H9 (cell line): ENCODE measurements around the gene OR52E8. TPM values are rescaled to one million over a fixed set of nuclear protein-coding genes. Genes with fewer than 3 reads are reported as not detected.

Experiments used
- DNase-seq: peaks from one replicate; pipeline ENCODE4 v3.0.0-alpha.2; 2017
- H2AFZ ChIP-seq: one replicate; pipeline ENCODE4 v1.6.1; 2013; ENCODE audit warnings: mild to moderate bottlenecking, low read length, control low read depth, moderate library complexity
- H2AK5ac ChIP-seq: 2 replicates; pipeline ENCODE4 v1.6.1; 2013; ENCODE audit warnings: low read length, control low read depth, mixed read lengths; ENCODE audit not compliant: insufficient read length
- H2BK120ac ChIP-seq: one replicate; pipeline ENCODE4 v1.6.1; 2013; ENCODE audit warnings: low read depth, mild to moderate bottlenecking, low read length, control low read depth, inconsistent platforms; ENCODE audit not compliant: poor library complexity, severe bottlenecking
- H2BK12ac ChIP-seq: 2 replicates; pipeline ENCODE4 v1.6.1; 2013; ENCODE audit warnings: low read length, control low read depth, mixed read lengths, low read depth; ENCODE audit not compliant: insufficient read length
- H2BK15ac ChIP-seq: 2 replicates; pipeline ENCODE4 v1.6.1; 2013; ENCODE audit warnings: low read depth, low read length, control low read depth
- H2BK20ac ChIP-seq: one replicate; pipeline ENCODE4 v1.6.1; 2013; ENCODE audit warnings: low read depth, mild to moderate bottlenecking, low read length, control low read depth, inconsistent platforms; ENCODE audit not compliant: poor library complexity, severe bottlenecking
- H2BK5ac ChIP-seq: 2 replicates; pipeline ENCODE4 v1.6.1; 2013; ENCODE audit warnings: low read length, control low read depth, mixed read lengths; ENCODE audit not compliant: insufficient read length
- H3K14ac ChIP-seq: 2 replicates; pipeline ENCODE4 v1.6.1; 2013; ENCODE audit warnings: low read length, control low read depth; ENCODE audit not compliant: insufficient read depth
- H3K18ac ChIP-seq: 2 replicates; pipeline ENCODE4 v1.6.1; 2013; ENCODE audit warnings: low read depth, mild to moderate bottlenecking, mixed read lengths, low read length, control low read depth; ENCODE audit not compliant: insufficient read length
- H3K23ac ChIP-seq: 2 replicates; pipeline ENCODE4 v1.6.1; 2013; ENCODE audit warnings: low read length, control low read depth, mixed read lengths, low read depth; ENCODE audit not compliant: insufficient read length
- H3K23me2 ChIP-seq: 2 replicates; pipeline ENCODE4 v1.6.1; 2013; ENCODE audit warnings: low read depth, mild to moderate bottlenecking, mixed read lengths, low read length, control low read depth; ENCODE audit not compliant: insufficient read length, poor library complexity, severe bottlenecking
- H3K27ac ChIP-seq: 2 replicates; pipeline ENCODE4 v1.5.1; 2013; ENCODE audit warnings: low read length, control low read depth, mixed read lengths, low read depth; ENCODE audit not compliant: insufficient read length
- H3K27me3 ChIP-seq: 2 replicates; pipeline ENCODE4 v1.6.1; 2013; ENCODE audit warnings: low read length, control low read depth, inconsistent platforms; ENCODE audit not compliant: insufficient read depth
- H3K4ac ChIP-seq: 2 replicates; pipeline ENCODE4 v1.6.1; 2013; ENCODE audit warnings: low read depth, mild to moderate bottlenecking, control low read depth, inconsistent platforms, low read length, moderate library complexity
- H3K4me1 ChIP-seq: 2 replicates; pipeline ENCODE4 v1.6.1; 2013; ENCODE audit warnings: low read length, control low read depth, inconsistent platforms; ENCODE audit not compliant: insufficient read depth
- H3K4me2 ChIP-seq: 2 replicates; pipeline ENCODE4 v1.6.1; 2013; ENCODE audit warnings: low read length, control low read depth, mixed read lengths; ENCODE audit not compliant: insufficient read length, insufficient read depth
- H3K56ac ChIP-seq: 2 replicates; pipeline ENCODE4 v1.6.1; 2013; ENCODE audit warnings: low read depth, mild to moderate bottlenecking, mixed read lengths, low read length, control low read depth; ENCODE audit not compliant: insufficient read length
- H3K79me1 ChIP-seq: 2 replicates; pipeline ENCODE4 v1.6.1; 2013; ENCODE audit warnings: low read depth, mild to moderate bottlenecking, moderate library complexity, low read length, control low read depth, inconsistent platforms; ENCODE audit not compliant: insufficient read depth, poor library complexity, severe bottlenecking
- H3K79me2 ChIP-seq: 2 replicates; pipeline ENCODE4 v1.6.1; 2013; ENCODE audit warnings: low read length, control low read depth, inconsistent platforms; ENCODE audit not compliant: insufficient read depth
- H3K9ac ChIP-seq: 2 replicates; pipeline ENCODE4 v1.6.1; 2013; ENCODE audit warnings: low read length, control low read depth, mixed read lengths; ENCODE audit not compliant: insufficient read length; ENCODE audit errors: extremely low read depth
- H3K9me3 ChIP-seq: one replicate; pipeline ENCODE4 v1.6.1; 2013; ENCODE audit warnings: low read depth, low read length, inconsistent platforms; ENCODE audit not compliant: control insufficient read depth
- H3T11ph ChIP-seq: one replicate; pipeline ENCODE4 v1.6.1; 2013; ENCODE audit warnings: mild to moderate bottlenecking, low read length, control low read depth, inconsistent platforms
- H4K20me1 ChIP-seq: one replicate; pipeline ENCODE4 v1.6.1; 2013; ENCODE audit not compliant: control insufficient read depth, insufficient read length, insufficient read depth
- H4K5ac ChIP-seq: 2 replicates; pipeline ENCODE4 v1.6.1; 2013; ENCODE audit warnings: low read depth, mild to moderate bottlenecking, mixed read lengths, low read length, control low read depth; ENCODE audit not compliant: insufficient read length
- H4K8ac ChIP-seq: replicated peaks from 2 replicates; pipeline ENCODE4 v1.6.1; 2013; ENCODE audit warnings: low read length, control low read depth, mixed read lengths, low read depth; ENCODE audit not compliant: insufficient read length
- H4K91ac ChIP-seq: 2 replicates; pipeline ENCODE4 v1.6.1; 2013; ENCODE audit warnings: low read depth, mild to moderate bottlenecking, moderate library complexity, mixed read lengths, low read length, control low read depth; ENCODE audit not compliant: insufficient read length
- H3K27ac Mint-ChIP-seq, 3 experiments: 2 replicates in 2 of 3; 3 replicates in 1 of 3; pipeline ENCODE4 v1.8.0; 2020 to 2021; ENCODE audit warnings: mixed read lengths in 3 of 3, mild to moderate bottlenecking in 1 of 3, moderate library complexity in 1 of 3
- H3K27me3 Mint-ChIP-seq: 2 replicates; pipeline ENCODE4 v1.8.0; 2021; ENCODE audit warnings: low read depth, mild to moderate bottlenecking, moderate library complexity, mixed read lengths
- H3K36me3 Mint-ChIP-seq, 3 experiments: 2 replicates in 2 of 3; 3 replicates in 1 of 3; pipeline ENCODE4 v1.8.0; 2020 to 2021; ENCODE audit warnings: low read depth in 3 of 3, mixed read lengths in 3 of 3; ENCODE audit not compliant: insufficient read depth in 1 of 3
- H3K4me1 Mint-ChIP-seq, 2 experiments: 2 replicates each; pipeline ENCODE4 v1.8.0; 2020; ENCODE audit warnings: mixed read lengths in 2 of 2
- H3K4me3 Mint-ChIP-seq, 2 experiments: 2 replicates in 1 of 2; 3 replicates in 1 of 2; pipeline ENCODE4 v1.8.0; 2020 to 2021; ENCODE audit warnings: mild to moderate bottlenecking in 2 of 2, mixed read lengths in 2 of 2, moderate library complexity in 1 of 2
- H3K9me3 Mint-ChIP-seq, 2 experiments: 2 replicates in 1 of 2; 3 replicates in 1 of 2; pipeline ENCODE4 v1.8.0; 2020; ENCODE audit warnings: mild to moderate bottlenecking in 2 of 2, mixed read lengths in 2 of 2, moderate library complexity in 1 of 2
- WGBS: extraction: QIAGEN DNeasy Blood & Tissue Kit; methylation state at CpG from one replicate; pipeline ENCODE4 v1.1.7; 2013; ENCODE audit warnings: missing lambda C conversion rate, low lambda C conversion rate, mixed read lengths; ENCODE audit not compliant: insufficient read length; ENCODE audit errors: extremely low coverage; 5-methylcytosine and 5-hydroxymethylcytosine counted together
- total RNA-seq: library from RNA; stranded (reverse); gene quantifications from 2 replicates; pipeline ENCODE4 v1.2.1, GENCODE V29; 2021
- TF ChIP-seq, protein P1 (sequence below): fragments of 200-600 bp; sonication (generic); conservative IDR thresholded peaks from 3 replicates; pipeline ENCODE4 v1.8.0; 2021; ENCODE audit warnings: antibody characterized with exemption, mild to moderate bottlenecking

Gene OR52E8
- total RNA-seq, 1 experiment from 2014 or later = not detected

DNA sequence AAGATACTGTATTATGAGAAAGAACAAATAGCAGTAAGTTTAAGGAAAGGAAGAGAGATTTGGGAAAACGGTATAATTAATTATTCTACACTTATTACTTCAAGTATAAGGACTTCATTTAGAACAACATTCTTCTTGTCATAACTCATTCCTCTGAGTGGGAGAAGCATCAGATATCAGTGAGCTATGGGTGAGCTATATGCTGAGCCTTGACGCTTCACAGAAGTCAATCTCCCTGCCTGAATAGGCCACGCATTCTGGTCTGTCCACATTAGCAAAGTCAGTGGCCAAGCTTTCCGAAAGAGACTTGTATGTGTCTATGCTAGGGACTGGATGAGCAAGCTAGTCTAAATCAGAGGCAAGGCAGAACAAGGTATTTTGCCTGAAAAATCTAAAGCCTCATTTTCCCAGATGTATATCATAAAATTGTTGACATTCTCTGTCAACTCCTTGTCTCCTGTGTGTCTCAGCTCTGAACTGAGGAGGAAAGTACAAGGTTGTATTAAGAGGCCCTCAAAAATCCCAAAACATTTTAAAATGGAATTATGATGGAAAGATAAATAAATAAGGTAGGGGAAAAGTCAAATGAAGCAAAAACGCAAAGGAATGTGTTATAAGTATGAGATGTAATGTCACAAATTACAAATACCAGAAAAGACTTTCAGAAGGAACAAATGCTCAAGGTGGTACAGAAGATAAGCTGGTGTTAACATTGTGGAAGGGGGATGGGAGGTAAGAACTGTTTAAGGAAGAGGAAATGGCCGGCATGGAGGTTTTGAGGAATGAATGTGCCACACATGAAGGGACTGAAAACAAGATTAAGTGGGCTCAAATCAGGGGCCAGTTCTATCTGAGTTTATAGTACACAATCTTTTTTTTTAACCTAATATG lies 47.3 kb downstream of the OR52E8 start:
- no peak overlapping the region for H3K18ac ChIP-seq
- H2BK5ac ChIP-seq = no peak overlapping the region
- H3K27ac ChIP-seq = no peak overlapping the region
- no peak for DNase-seq
- no peaks in the 10 kb centered on the region for H3K79me1 ChIP-seq
- no peaks in the 10 kb centered on the region for H4K20me1 ChIP-seq
- H2BK15ac ChIP-seq = no peak overlapping the region
- H3K27ac Mint-ChIP-seq = no peak overlapping the region
- H2BK20ac ChIP-seq = no peak overlapping the region
- H2BK120ac ChIP-seq = no peak overlapping the region
- no peaks in the 10 kb centered on the region for H3K79me2 ChIP-seq
- H3K27me3 Mint-ChIP-seq = peaks cover 2% of the 10 kb centered on the region; the same call in 1 of the 2 replicates
- H3K23me2 ChIP-seq = no peaks in the 10 kb centered on the region
- no peak overlapping the region for H3T11ph ChIP-seq
- H3K56ac ChIP-seq = no peak overlapping the region
- no peak overlapping the region for H3K4ac ChIP-seq
- no peak overlapping the region for H4K5ac ChIP-seq
- H3K23ac ChIP-seq = no peak overlapping the region
- H2BK12ac ChIP-seq = no peak overlapping the region
- H4K8ac ChIP-seq = no peak overlapping the region
- H3K9me3 Mint-ChIP-seq = no peaks in the 10 kb centered on the region; a peak in 2 of 5 replicates
- H3K9me3 ChIP-seq = no peaks in the 10 kb centered on the region
- H3K36me3 Mint-ChIP-seq = no peaks in the 10 kb centered on the region; a peak in 1 of 7 replicates
- no CpG with 5 or more reads among the region's 6 CpGs for WGBS
- peaks cover 24 to 32% of the 10 kb centered on the region in 2 experiments for H3K4me1 Mint-ChIP-seq
- H2AFZ ChIP-seq = no peak overlapping the region
- TF ChIP-seq, protein P1, sequence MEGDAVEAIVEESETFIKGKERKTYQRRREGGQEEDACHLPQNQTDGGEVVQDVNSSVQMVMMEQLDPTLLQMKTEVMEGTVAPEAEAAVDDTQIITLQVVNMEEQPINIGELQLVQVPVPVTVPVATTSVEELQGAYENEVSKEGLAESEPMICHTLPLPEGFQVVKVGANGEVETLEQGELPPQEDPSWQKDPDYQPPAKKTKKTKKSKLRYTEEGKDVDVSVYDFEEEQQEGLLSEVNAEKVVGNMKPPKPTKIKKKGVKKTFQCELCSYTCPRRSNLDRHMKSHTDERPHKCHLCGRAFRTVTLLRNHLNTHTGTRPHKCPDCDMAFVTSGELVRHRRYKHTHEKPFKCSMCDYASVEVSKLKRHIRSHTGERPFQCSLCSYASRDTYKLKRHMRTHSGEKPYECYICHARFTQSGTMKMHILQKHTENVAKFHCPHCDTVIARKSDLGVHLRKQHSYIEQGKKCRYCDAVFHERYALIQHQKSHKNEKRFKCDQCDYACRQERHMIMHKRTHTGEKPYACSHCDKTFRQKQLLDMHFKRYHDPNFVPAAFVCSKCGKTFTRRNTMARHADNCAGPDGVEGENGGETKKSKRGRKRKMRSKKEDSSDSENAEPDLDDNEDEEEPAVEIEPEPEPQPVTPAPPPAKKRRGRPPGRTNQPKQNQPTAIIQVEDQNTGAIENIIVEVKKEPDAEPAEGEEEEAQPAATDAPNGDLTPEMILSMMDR = no peak
- no peak overlapping the region for H3K9ac ChIP-seq
- H2AK5ac ChIP-seq = no peak overlapping the region
- H3K27me3 ChIP-seq = no peaks in the 10 kb centered on the region
- H3K4me2 ChIP-seq = no peak overlapping the region
- no peak overlapping the region for H3K14ac ChIP-seq
- H3K4me1 ChIP-seq = no peaks in the 10 kb centered on the region
- H3K4me3 Mint-ChIP-seq = no peak overlapping the region
- no peak overlapping the region for H4K91ac ChIP-seq
